K562 treated with DMSO at 1 percent for 12 hours (cell line): Measurements from ENCODE around the gene R3HDM2. TPM values are rescaled to one million over a fixed set of nuclear protein-coding genes. Genes with fewer than 3 reads are reported as not detected.

Experiments
- total RNA-seq: library from RNA; unstranded; fragments of 300-600 nt; gene quantifications from 2 replicates; pipeline ENCODE4 v1.2.3, GENCODE V29; 2022; ENCODE audit not compliant: insufficient read depth

R3HDM2 gene
- total RNA-seq = 11.4 and 26.3 TPM in 2 replicates

GRCh38 chr12:57430931-57431566 is at the start of gene R3HDM2:
R3HDM2 (minus strand) TSS chr12:57431043; CDS start chr12:57310428, 120,615 bp downstream.

DNA sequence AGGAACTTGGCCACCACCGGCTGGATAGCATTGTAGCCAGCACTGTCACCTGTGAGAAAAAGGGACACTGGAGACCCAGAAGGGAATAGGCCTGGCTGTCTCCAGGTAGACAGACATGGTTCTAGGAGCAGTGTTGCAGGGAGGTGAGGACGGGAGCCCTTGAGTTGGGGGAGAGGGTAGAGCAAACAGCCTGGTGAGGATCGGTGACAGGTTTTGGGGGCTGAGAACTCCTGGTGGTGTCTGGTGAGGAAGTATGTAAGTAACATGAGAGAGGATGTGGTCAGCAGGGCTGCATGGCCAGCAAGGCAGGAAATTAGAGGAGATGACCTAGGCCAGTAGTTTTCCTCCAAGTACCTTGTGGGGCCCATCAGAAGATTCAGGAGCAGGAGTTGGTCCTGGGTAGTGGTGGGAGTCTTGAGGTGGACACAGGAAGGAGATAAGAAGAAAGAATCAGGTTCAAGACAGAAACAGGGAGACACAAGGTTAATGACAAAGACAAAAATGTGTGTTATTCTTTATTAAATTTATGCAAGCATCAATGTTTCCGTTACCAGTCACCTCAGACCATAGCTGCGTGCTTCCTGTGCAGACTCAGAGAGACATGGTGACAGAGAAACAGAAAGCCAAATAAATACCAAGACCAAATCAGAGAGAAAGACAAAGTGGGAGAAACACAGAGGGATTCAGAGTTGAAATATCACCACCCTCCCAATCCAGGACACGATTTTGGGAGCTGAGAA is 48.7 kb upstream of the R3HDM2 start, which contains the start of gene ARHGAP9:
Gene ARHGAP9 (minus strand): TSS at position 491 of the 740 bp plus-strand sequence. CDS start 460 bp downstream, at position 31.

DNA sequence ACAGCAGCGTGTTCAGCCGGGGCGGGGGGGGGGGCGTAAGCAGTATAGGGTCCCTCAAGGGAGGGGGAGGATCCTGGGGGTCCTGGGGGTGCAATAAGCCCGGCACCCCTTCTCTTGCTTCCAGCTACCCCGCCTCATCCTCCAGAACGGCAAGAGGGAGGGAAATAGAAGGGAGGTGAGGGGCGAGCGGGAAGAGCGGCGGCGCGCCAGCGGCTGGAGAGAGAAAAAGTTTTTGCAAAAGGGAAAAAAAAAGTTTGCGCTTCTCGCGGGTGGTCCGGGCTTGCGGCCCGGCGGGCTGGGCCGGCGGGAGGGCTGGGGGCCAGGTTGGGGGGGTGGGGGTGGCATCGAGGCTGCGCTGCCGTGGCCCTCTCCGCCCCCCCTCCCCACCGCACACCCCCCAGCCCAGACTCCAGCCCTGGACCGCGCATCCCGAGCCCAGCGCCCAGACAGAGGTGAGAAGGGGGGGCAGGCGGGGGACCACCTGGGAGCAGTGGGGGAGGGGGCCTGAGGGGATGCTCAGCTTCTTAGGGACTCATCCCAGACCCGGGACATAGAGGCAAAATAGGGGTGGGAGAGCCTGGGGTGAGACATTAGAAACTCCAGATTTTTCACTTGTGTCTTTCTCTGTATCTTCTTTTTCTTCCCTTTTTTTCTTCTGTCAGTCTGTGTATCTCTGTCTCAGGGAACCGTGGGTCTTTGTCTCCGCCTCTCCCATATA is 29.1 kb upstream of the R3HDM2 start, which contains the start of gene GLI1:
Gene GLI1 (plus strand): TSS at position 36 of the 718 bp plus-strand sequence. CDS start 3,907 bp downstream, outside the sequence.

GRCh38 chr12:57454566-57455373 is 23.9 kb upstream of the R3HDM2 start, which contains the start of gene INHBE:
INHBE (plus strand) TSS chr12:57455307; CDS start chr12:57455537, 230 bp downstream.

GRCh38 chr12:57434517-57435223 is 3.8 kb upstream of the R3HDM2 start, which contains the start of gene INHBC:
INHBC (plus strand) TSS chr12:57434784; CDS start chr12:57434887, 103 bp downstream.

DNA sequence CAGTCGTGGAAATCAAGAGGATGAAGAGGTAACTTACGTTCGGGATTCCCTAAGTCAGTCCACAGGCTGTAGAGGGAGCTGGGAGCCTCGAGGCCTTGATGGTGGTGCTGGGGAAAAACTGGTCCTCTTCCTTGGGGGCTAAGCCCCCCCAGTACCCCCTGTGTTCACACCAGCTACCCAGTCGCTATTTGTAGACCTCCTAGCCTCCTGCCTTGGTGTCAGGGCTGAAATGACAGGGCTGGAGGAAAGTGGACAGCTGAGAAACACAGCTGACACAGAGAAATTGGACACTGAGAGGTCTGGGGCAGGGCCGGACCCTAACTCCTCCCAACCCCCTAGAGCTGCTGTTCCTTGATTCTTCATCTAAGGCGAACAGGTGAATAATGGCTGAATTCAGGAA is 179.9 kb downstream of the R3HDM2 start, which contains the start of gene STAC3:
Gene STAC3 (minus strand): TSS at position 232 of the 400 bp plus-strand sequence. CDS start 1,551 bp downstream, outside the sequence.

DNA sequence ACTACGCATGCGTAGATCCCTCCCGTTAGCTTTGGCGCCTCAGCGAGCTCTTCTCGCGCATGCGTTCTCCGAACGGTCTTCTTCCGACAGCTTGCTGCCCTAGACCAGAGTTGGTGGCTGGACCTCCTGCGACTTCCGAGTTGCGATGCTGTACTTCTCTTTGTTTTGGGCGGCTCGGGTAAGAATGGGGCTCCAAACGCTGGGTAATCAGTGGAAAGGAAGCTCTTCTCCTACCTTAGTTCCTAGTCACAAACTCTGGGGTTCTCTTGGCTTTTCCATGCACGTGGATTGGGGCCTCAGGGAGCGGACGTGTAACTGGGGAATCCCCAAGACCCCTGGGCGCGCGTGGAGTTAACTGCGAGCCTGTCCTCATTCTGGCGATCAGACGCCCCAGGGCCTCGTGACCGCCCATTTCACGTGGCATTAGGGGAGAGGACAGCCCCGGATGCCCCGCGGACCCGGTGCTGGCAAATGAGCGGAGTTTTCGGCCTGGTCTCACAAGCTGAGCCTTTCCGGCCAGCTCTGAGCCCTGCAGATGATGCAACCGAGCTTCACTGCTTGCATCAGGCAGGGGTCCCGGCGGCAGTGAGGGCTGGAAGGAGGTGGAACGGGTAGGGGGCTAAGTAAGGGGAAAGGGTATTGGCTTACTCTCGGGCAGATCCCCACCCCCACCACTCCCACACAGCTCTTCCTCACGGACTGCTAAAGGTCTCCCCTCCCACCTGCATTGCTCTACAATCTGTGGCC is 201.0 kb downstream of the R3HDM2 start, which contains the start of gene SHMT2:
Gene SHMT2 (plus strand): TSS at position 78 of the 747 bp plus-strand sequence. CDS start 68 bp downstream, at position 146.

DNA sequence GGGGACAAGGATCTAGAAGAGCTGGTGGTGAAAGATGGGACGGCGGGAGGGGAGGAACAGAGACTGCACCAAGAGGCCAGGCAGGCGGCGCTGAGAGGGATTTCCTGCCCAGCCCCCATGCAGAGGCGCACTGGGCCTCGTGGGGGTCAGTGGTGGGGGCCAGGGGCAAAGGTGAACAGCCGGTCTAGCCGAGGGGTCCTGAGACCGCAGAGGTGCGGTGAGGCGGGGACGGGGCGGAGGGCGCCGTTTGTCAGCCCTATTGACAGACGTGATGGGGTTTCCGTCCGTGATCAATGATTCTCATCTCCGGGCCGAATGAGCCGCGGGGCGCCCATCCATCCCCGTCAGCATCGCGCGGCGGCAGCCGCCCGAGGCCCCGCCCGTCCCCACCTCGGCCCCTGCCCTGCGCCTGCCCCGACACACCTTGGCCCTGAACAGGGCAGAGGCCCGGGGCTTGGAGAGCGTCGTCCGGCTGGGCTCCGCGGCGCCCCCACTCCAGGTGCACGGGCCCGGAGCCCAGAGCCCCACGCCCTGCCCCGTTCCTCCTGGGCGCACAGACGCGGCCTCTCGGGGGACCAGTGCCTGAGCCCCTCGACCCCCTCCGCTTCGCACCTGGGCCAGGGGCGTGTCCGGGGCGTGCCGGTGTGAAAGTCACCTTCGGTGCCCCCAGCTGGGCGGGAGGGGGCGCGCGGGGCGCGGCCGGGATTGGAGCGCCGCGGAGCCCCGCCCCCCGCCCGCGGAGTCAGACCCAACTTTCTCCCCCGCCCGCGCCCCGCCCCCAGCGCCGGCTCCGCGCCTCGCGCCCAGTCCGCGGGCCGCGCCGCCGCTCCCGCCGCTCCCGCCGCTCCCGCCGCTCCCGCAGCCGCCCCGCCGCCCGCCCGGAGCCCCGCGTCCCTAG is 214.6 kb downstream of the R3HDM2 start, which contains the start of gene NXPH4:
Gene NXPH4 (plus strand): TSS at position 781 of the 898 bp plus-strand sequence. CDS start 176 bp downstream, outside the sequence.

Other genes with a start within 250 kb of the R3HDM2 start
- gene NXPH4, start 214.2 kb downstream of the R3HDM2 start, total RNA-seq = 10.6 and 11.7 TPM in 2 replicates
- gene SHMT2, start 201.3 kb downstream of the R3HDM2 start, total RNA-seq = 394 and 460 TPM in 2 replicates
- gene STAC3, start 179.9 kb downstream of the R3HDM2 start, total RNA-seq = 5.1 and 9.5 TPM in 2 replicates
- gene INHBC, start 3.7 kb upstream of the R3HDM2 start, total RNA-seq = 0.97 TPM in 1 of 2 replicates, not detected in the other
- 44.7 and 60.8 TPM in 2 replicates for gene INHBE, start 24.3 kb upstream of the R3HDM2 start, total RNA-seq
- gene GLI1, start 28.7 kb upstream of the R3HDM2 start, total RNA-seq = 0.49 and 3.3 TPM in 2 replicates
- 7.4 and 10.8 TPM in 2 replicates for gene ARHGAP9, start 48.8 kb upstream of the R3HDM2 start, total RNA-seq
- 373 and 994 TPM in 2 replicates for gene MARS1, start 57.0 kb upstream of the R3HDM2 start, total RNA-seq
- 211 and 237 TPM in 2 replicates for gene DDIT3, start 89.5 kb upstream of the R3HDM2 start, total RNA-seq
- 9.5 and 30.4 TPM in 2 replicates for gene MBD6, start 91.8 kb upstream of the R3HDM2 start, total RNA-seq
- 159 and 198 TPM in 2 replicates for gene DCTN2, start 116.1 kb upstream of the R3HDM2 start, total RNA-seq
- 2.2 and 13.9 TPM in 2 replicates for gene KIF5A, start 119.0 kb upstream of the R3HDM2 start, total RNA-seq
- gene PIP4K2C, start 160.1 kb upstream of the R3HDM2 start, total RNA-seq = 14.9 and 38.4 TPM in 2 replicates
- gene DTX3, start 173.8 kb upstream of the R3HDM2 start, total RNA-seq = not detected in 2 replicates
- gene ARHGEF25, start 180.4 kb upstream of the R3HDM2 start, total RNA-seq = 8.4 and 14.2 TPM in 2 replicates
- 19.6 and 67.1 TPM in 2 replicates for gene B4GALNT1, start 202.2 kb upstream of the R3HDM2 start, total RNA-seq